HEK293 (cell line): ENCODE results near the gene TCF7L2.

ENCODE experiments used
- CTCF ChIP-seq: fragments of 450-650 bp; formaldehyde crosslinking; IDR thresholded peaks from 2 replicates; pipeline ENCODE4 v1.5.1; 2016; ENCODE audit warnings: missing biosample characterization, missing genetic modification characterization
- GLIS2 ChIP-seq: fragments of 450-650 bp; formaldehyde crosslinking; IDR thresholded peaks from 2 replicates; pipeline ENCODE4 v1.5.1; 2016; ENCODE audit warnings: missing biosample characterization, missing genetic modification characterization
- KLF1 ChIP-seq: fragments of 450-650 bp; formaldehyde crosslinking; IDR thresholded peaks from 2 replicates; pipeline ENCODE4 v1.5.1; 2016; ENCODE audit warnings: missing biosample characterization, missing genetic modification characterization
- PRDM1 ChIP-seq: fragments of 450-650 bp; formaldehyde crosslinking; IDR thresholded peaks from 2 replicates; pipeline ENCODE4; 2016; ENCODE audit warnings: missing biosample characterization, missing genetic modification characterization
- YY1 ChIP-seq: fragments of 450-650 bp; formaldehyde crosslinking; IDR thresholded peaks from 2 replicates; pipeline ENCODE4 v1.5.1; 2018; ENCODE audit warnings: missing biosample characterization, missing genetic modification characterization
- ZBTB7A ChIP-seq: fragments of 450-650 bp; formaldehyde crosslinking; IDR thresholded peaks from 2 replicates; pipeline ENCODE4 v1.5.1; 2016; ENCODE audit warnings: low read depth, missing biosample characterization, missing genetic modification characterization
- ZNF10 ChIP-seq: fragments of 450-650 bp; formaldehyde crosslinking; IDR thresholded peaks from 2 replicates; pipeline ENCODE4 v1.5.1; 2017; ENCODE audit warnings: missing biosample characterization, missing genetic modification characterization
- ZNF449 ChIP-seq: fragments of 450-650 bp; formaldehyde crosslinking; IDR thresholded peaks from 2 replicates; pipeline ENCODE4 v1.5.1; 2017; ENCODE audit warnings: missing biosample characterization, mild to moderate bottlenecking, missing genetic modification characterization, moderate library complexity
- ZNF76 ChIP-seq: fragments of 450-650 bp; formaldehyde crosslinking; IDR thresholded peaks from 2 replicates; pipeline ENCODE4; 2016; ENCODE audit warnings: low read depth, missing biosample characterization, missing genetic modification characterization, borderline replicate concordance
- ZNF768 ChIP-seq: fragments of 450-650 bp; formaldehyde crosslinking; IDR thresholded peaks from 2 replicates; pipeline ENCODE4 v1.5.1; 2018; ENCODE audit warnings: missing biosample characterization, mild to moderate bottlenecking, missing genetic modification characterization
- TF ChIP-seq, protein P1 (sequence below): fragments of 450-650 bp; formaldehyde crosslinking; IDR thresholded peaks from 2 replicates; pipeline ENCODE4 v1.5.1; 2016; ENCODE audit warnings: missing biosample characterization, missing genetic modification characterization
- TF ChIP-seq, protein P2 (sequence below): fragments of 450-650 bp; formaldehyde crosslinking; IDR thresholded peaks from 2 replicates; pipeline ENCODE4 v1.5.1; 2017; ENCODE audit warnings: missing biosample characterization, missing genetic modification characterization
- TF ChIP-seq, protein P3 (sequence below): sonication (generic); formaldehyde crosslinking; IDR thresholded peaks from 2 replicates; pipeline ENCODE4 v1.8.1; 2022; ENCODE audit warnings: mild to moderate bottlenecking, moderate library complexity, missing genetic modification reagents
- TF ChIP-seq, protein P4 (sequence below): fragments of 450-650 bp; formaldehyde crosslinking; IDR thresholded peaks from 2 replicates; pipeline ENCODE4 v1.5.1; 2017; ENCODE audit warnings: missing biosample characterization, missing genetic modification characterization

- TF ChIP-seq ZNF76 (no peak), CTCF (no peak), GLIS2 (tag by site-specific recombination) (no peak), ZNF10 (tag by site-specific recombination) (no peak), PRDM1 (tag by site-specific recombination) (no peak), ZBTB7A (no peak), YY1 (tag by site-specific recombination) (no peak), ZNF449 (no peak), ZNF768 (tag by site-specific recombination) (no peak), KLF1 (tag by site-specific recombination) (no peak)
- TF ChIP-seq, protein P1, sequence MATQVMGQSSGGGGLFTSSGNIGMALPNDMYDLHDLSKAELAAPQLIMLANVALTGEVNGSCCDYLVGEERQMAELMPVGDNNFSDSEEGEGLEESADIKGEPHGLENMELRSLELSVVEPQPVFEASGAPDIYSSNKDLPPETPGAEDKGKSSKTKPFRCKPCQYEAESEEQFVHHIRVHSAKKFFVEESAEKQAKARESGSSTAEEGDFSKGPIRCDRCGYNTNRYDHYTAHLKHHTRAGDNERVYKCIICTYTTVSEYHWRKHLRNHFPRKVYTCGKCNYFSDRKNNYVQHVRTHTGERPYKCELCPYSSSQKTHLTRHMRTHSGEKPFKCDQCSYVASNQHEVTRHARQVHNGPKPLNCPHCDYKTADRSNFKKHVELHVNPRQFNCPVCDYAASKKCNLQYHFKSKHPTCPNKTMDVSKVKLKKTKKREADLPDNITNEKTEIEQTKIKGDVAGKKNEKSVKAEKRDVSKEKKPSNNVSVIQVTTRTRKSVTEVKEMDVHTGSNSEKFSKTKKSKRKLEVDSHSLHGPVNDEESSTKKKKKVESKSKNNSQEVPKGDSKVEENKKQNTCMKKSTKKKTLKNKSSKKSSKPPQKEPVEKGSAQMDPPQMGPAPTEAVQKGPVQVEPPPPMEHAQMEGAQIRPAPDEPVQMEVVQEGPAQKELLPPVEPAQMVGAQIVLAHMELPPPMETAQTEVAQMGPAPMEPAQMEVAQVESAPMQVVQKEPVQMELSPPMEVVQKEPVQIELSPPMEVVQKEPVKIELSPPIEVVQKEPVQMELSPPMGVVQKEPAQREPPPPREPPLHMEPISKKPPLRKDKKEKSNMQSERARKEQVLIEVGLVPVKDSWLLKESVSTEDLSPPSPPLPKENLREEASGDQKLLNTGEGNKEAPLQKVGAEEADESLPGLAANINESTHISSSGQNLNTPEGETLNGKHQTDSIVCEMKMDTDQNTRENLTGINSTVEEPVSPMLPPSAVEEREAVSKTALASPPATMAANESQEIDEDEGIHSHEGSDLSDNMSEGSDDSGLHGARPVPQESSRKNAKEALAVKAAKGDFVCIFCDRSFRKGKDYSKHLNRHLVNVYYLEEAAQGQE (tag by site-specific recombination): no peak
- TF ChIP-seq, protein P2, sequence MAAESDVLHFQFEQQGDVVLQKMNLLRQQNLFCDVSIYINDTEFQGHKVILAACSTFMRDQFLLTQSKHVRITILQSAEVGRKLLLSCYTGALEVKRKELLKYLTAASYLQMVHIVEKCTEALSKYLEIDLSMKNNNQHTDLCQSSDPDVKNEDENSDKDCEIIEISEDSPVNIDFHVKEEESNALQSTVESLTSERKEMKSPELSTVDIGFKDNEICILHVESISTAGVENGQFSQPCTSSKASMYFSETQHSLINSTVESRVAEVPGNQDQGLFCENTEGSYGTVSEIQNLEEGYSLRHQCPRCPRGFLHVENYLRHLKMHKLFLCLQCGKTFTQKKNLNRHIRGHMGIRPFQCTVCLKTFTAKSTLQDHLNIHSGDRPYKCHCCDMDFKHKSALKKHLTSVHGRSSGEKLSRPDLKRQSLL (tag by site-specific recombination): no peak
- TF ChIP-seq, protein P3, sequence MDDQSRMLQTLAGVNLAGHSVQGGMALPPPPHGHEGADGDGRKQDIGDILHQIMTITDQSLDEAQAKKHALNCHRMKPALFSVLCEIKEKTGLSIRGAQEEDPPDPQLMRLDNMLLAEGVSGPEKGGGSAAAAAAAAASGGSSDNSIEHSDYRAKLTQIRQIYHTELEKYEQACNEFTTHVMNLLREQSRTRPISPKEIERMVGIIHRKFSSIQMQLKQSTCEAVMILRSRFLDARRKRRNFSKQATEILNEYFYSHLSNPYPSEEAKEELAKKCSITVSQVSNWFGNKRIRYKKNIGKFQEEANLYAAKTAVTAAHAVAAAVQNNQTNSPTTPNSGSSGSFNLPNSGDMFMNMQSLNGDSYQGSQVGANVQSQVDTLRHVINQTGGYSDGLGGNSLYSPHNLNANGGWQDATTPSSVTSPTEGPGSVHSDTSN (CRISPR knock-in tag): no peak
- TF ChIP-seq, protein P4, sequence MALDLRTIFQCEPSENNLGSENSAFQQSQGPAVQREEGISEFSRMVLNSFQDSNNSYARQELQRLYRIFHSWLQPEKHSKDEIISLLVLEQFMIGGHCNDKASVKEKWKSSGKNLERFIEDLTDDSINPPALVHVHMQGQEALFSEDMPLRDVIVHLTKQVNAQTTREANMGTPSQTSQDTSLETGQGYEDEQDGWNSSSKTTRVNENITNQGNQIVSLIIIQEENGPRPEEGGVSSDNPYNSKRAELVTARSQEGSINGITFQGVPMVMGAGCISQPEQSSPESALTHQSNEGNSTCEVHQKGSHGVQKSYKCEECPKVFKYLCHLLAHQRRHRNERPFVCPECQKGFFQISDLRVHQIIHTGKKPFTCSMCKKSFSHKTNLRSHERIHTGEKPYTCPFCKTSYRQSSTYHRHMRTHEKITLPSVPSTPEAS (tag by site-specific recombination): no peak
These were observed 252.0 kb downstream of the TCF7L2 start for GRCh38 chr10:113202011-113202410.
